HL-60 (cell line): ENCODE data around the gene CABP7.

ENCODE experiments used
- DNase-seq, 2 experiments: peaks; one replicate each; pipeline ENCODE4 v3.0.0-alpha.2; 2010 to 2020; ENCODE audit warnings: low read depth in 1 of 2, low spot score in 1 of 2
- H3K27ac ChIP-seq: fragments of 250-450 bp; sonication (Bioruptor Pico); replicated peaks from 2 replicates; pipeline ENCODE4 v1.5.1; 2020; ENCODE audit warnings: mild to moderate bottlenecking, moderate library complexity
- H3K27me3 ChIP-seq: fragments of 250-450 bp; sonication (Bioruptor Pico); 2 replicates; pipeline ENCODE4 v1.5.1; 2021; ENCODE audit warnings: mild to moderate bottlenecking, moderate library complexity; ENCODE audit not compliant: insufficient read depth, poor library complexity, severe bottlenecking
- H3K4me3 ChIP-seq: replicated peaks from 2 replicates; pipeline ENCODE4 v1.5.1; 2011; ENCODE audit warnings: mild to moderate bottlenecking, control low read depth, low read length; ENCODE audit not compliant: insufficient read depth
- CTCF ChIP-seq: IDR thresholded peaks from one replicate; pipeline ENCODE4 v1.5.1; 2011; ENCODE audit warnings: low read length, control low read depth, inconsistent platforms; ENCODE audit not compliant: insufficient read depth
- GABPA ChIP-seq: IDR thresholded peaks from 2 replicates; pipeline ENCODE4 v1.6.1; 2012; ENCODE audit warnings: low read depth
- POLR2AphosphoS5 ChIP-seq: IDR thresholded peaks from 2 replicates; pipeline ENCODE4 v1.6.1; 2012; ENCODE audit warnings: low read depth
- REST ChIP-seq: IDR thresholded peaks from 2 replicates; pipeline ENCODE4 v1.6.1; 2012; ENCODE audit warnings: low read depth; ENCODE audit not compliant: insufficient replicate concordance
- SPI1 ChIP-seq: IDR thresholded peaks from 2 replicates; pipeline ENCODE4 v1.6.1; 2012; ENCODE audit warnings: low read depth, mild to moderate bottlenecking, borderline replicate concordance
- long read RNA-seq: library from polyadenylated mRNA; unstranded; transcript quantifications from one replicate; pipeline ENCODE4 v2.0.0, GENCODE V29; 2020

The CABP7 gene
- long read RNA-seq, partial matches to known transcripts: 0 of 2 reads
- long read RNA-seq, other reads (novel, unspliced or antisense): 2 of 2 reads

- no peak within 1 kb of the TSS for H3K4me3 ChIP-seq
- H3K27me3 ChIP-seq: peaks cover 42% of the 10 kb centered on the region
- DNase-seq: no peak
- no peak for TF ChIP-seq POLR2AphosphoS5
- TF ChIP-seq GABPA: no peak
- TF ChIP-seq REST: no peak
- TF ChIP-seq CTCF: no peak
- TF ChIP-seq SPI1: no peak
- no peak within 1 kb of the TSS for H3K27ac ChIP-seq
Measured at GRCh38 chr22:29719899-29720645, at the start of gene CABP7. CABP7 (plus strand) TSS chr22:29720003; CDS start chr22:29720425, 422 bp downstream.

- Histone ChIP-seq H3K27ac (no peak overlapping the region), H3K27me3 (no peaks in the 10 kb centered on the region), H3K4me3 (no peak overlapping the region)
- DNase-seq: no peak
- no peak for TF ChIP-seq POLR2AphosphoS5
- no peak for TF ChIP-seq REST
- TF ChIP-seq GABPA: no peak
- TF ChIP-seq SPI1: no peak
- TF ChIP-seq CTCF: no peak
Measured at GRCh38 chr22:29670626-29671025, 49.2 kb upstream of the CABP7 start.

GRCh38 chr22:29673361-29674066 is 46.3 kb upstream of the CABP7 start:
- Histone ChIP-seq H3K27ac (no peak overlapping the region), H3K4me3 (no peak overlapping the region), H3K27me3 (no peaks in the 10 kb centered on the region)
- no peak for TF ChIP-seq GABPA
- TF ChIP-seq REST: no peak
- no peak for TF ChIP-seq SPI1
- TF ChIP-seq POLR2AphosphoS5: no peak
- TF ChIP-seq CTCF: no peak
- no peak for DNase-seq
